Fibroblast of the aortic adventitia (primary cell): ENCODE data around the gene FBH1. TPM values are rescaled to one million over a fixed set of nuclear protein-coding genes. Genes with fewer than 3 reads are reported as not detected.

Experiments
- DNase-seq: peaks from one replicate; pipeline ENCODE4 v3.0.0-alpha.2; 2010; ENCODE audit warnings: low read depth
- H3K4me3 ChIP-seq: 2 replicates; pipeline ENCODE4 v1.5.1; 2011; ENCODE audit warnings: low read depth, mild to moderate bottlenecking, control low read depth, low read length, moderate library complexity
- total RNA-seq: library from RNA; depleted of rRNA; stranded (reverse); fragments of >200 nt; gene quantifications from 2 replicates; pipeline ENCODE4 v1.2.3, GENCODE V29; 2012; ENCODE audit warnings: low replicate concordance
- TF ChIP-seq, protein P1 (sequence below): IDR thresholded peaks from 2 replicates; pipeline ENCODE4 v1.5.1; 2011; ENCODE audit warnings: mild to moderate bottlenecking, low read length, control low read depth, inconsistent platforms; ENCODE audit not compliant: insufficient read depth

FBH1 gene
- total RNA-seq, 1 donor = 61.4 TPM

DNA sequence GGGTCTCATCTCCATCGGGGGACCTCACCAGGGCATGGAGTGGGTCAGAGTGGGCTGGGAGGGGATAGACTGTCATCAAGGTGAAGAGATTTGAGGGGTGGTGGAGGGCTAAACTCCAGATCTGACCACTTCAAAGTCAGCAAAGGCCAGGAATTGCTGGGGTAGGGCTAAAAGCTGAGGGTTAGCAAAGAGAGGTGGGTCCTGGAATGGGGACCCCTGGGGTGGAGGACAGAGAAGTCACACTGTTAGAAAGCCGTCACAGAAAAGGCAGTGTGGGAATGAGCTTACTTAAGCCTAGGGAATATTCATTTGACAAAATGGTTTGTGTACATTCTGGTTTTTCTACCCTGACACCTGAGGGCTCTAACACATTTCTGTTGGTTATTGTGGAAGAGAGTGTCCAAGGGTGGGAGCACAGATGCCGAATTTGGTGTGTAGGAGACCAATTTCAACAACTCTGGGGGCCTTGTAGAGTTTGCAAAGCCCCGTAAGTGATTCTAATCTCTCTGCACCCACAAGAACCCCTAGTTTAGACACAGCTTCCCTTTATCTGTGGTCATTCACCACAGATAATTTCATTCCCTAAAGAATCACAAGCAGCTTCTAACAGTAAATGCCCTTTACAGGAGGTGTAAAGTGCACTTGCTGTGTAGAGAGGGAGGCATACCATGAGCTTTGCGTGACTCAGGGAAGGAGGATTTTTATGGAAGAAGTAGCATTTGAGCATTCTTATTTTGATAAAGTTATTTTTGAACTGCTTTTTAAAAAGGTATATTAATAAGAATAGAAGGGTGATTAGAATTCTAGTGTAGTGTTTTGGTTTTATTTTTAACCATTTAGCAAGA lies 6.4 kb downstream of the FBH1 start:
- DNase-seq = no peak
- TF ChIP-seq, protein P1, sequence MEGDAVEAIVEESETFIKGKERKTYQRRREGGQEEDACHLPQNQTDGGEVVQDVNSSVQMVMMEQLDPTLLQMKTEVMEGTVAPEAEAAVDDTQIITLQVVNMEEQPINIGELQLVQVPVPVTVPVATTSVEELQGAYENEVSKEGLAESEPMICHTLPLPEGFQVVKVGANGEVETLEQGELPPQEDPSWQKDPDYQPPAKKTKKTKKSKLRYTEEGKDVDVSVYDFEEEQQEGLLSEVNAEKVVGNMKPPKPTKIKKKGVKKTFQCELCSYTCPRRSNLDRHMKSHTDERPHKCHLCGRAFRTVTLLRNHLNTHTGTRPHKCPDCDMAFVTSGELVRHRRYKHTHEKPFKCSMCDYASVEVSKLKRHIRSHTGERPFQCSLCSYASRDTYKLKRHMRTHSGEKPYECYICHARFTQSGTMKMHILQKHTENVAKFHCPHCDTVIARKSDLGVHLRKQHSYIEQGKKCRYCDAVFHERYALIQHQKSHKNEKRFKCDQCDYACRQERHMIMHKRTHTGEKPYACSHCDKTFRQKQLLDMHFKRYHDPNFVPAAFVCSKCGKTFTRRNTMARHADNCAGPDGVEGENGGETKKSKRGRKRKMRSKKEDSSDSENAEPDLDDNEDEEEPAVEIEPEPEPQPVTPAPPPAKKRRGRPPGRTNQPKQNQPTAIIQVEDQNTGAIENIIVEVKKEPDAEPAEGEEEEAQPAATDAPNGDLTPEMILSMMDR = no peak
- no peak overlapping the region for H3K4me3 ChIP-seq

DNA sequence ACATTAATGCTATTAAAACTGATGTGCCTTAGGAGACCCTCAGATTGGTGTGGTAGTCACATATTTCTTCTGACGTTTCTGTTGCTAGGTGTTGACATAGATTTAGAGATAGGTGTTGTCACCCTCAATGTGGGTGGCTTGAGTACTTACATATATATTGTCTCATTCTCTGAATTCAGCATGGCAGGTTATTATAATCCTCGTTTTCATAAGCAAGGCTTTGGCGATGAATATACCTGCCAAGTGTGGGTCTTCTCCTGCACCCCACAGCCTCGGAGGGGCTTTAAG lies 7.0 kb downstream of the FBH1 start:
- DNase-seq = no peak
- TF ChIP-seq, protein P1 = no peak
- H3K4me3 ChIP-seq = no peak overlapping the region

DNA sequence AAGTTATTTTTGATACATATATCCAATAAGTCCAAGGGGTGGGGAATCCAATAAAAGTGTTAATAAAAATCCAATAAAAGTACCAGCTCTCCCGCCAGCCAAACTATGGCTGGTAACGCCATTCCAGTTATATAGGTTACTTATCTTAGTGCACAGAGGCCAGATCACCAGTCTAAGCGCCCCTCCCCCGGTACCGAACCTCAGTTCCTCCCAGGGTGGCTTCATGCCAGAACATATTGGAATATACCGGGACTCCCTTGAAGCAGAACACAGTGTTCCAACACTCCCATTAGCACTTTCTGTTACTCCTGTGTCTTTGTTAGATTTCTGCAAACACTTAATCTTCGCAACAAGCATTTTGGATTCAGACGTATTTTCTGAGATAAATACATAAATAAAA lies 7.5 kb downstream of the FBH1 start:
- TF ChIP-seq, protein P1 = no peak
- no peak overlapping the region for H3K4me3 ChIP-seq
- no peak for DNase-seq

DNA sequence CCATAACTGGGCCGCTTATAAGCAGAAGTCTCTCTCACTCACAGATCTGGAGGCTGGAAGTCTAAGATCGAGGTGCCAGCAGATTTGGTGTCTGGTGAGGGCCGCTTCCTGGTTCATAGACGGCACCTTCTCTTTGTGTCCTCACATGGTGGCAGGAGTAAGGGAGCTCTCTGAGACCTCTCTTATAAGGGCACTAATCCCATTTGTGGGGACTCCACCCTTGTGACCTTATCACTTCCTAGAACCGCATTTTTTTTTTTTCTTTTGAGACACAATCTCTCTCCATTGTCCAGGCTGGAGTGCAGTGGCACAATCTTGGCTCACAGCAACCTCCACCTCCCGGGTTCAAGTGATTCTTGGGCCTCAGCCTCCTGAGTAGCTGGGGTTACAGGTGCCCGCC lies 8.1 kb downstream of the FBH1 start:
- no peak overlapping the region for H3K4me3 ChIP-seq
- TF ChIP-seq, protein P1 = no peak
- DNase-seq = no peak

DNA sequence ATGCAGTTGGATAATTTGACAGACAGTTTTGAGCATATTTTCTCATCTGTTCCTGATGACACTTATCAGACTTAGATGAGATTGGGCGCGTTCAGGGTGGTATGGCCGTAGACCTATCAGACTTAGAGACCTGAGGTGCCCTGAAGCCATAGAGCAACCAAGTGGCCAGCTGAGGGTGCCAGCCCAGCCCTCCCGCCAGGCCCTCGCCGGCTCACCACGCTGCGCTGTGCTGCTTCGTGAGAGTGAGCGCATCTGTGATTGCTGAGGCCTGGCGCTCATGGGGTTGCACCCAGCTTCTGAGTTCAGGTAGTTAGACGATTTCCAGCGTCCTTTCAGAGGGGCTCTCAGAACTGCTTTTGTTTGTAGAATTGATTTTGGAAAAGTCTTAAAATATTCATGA lies 10.2 kb downstream of the FBH1 start:
- no peak for DNase-seq
- TF ChIP-seq, protein P1 = no peak
- no peak overlapping the region for H3K4me3 ChIP-seq

DNA sequence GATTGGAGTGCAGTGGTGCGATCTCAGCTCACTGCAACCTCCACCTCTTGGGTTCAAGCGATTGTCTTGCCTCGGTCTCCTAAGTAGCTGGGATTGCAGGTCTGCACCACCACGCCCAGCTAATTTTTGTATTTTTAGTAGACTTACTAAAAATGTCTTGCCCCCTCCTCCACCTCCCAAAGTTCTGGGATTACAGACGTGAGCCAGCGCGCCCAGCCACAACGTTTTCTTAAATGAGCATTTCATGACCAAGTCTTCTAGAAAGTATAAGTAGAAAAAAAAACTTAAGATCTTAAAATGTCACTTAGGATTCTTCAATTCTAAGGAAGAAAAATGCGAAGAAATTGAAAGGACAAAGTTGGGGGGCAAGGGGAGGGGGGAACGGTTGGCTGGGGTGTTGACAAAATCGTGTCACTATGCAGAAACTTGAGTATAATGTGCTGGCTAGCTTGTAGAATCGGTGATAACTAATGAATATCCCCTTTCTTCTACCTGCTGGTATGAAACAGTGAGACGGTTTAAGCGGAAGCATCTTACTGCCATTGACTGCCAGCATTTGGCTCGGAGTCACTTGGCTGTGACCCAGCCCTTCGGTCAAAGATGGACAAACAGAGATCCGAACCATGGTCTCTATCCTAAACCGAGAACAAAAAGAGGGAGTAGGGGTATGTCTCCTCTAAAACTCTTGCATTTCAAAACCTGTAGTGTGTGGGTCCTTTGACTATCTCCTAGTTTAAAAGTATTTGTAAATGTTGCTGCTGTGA lies 12.7 kb downstream of the FBH1 start:
- DNase-seq = no peak
- H3K4me3 ChIP-seq = no peak overlapping the region
- TF ChIP-seq, protein P1 = no peak

DNA sequence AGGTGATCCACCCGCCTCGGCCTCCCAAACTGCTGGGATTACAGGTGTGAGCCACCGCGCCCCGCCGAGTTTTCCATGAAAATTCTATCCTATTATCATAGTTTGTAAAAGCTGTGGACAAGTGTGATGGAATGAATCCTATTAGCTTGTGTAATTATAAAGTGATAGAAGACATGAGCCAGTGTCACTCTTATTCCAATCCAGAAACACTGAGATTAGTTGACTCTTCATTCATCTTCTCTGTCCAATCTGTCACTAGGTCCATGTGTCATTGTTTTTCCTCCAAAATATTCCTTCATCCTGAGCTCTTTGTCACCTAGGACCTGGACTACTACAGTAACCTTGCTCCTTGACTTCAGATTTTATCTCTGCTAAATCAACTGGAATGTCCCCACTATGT lies 13.5 kb downstream of the FBH1 start:
- TF ChIP-seq, protein P1 = no peak
- H3K4me3 ChIP-seq = no peak overlapping the region
- DNase-seq = no peak
